ENCODE results near the gene ANO6.

The ANO6 gene

DNA sequence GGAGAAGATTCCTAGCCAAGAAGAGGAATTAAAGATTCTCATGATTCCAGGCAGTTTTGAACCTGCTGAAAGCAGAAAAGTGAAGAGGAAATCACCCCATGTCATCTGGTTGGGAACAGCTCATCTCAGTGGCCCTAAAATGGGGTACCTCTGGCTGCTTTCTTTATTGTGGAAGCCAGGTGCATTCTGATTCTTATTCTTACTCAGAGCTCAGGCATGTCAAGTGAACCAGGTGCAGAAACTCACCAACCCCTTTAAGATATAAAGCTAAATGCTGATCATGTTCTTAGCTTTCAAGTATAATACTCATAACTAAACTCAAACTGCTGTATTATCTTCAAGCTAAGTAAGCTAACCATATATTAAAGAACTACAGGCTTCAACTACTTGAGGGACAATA, 259.7 kb downstream of the ANO6 start:
- DNase-seq, result no peak

DNA sequence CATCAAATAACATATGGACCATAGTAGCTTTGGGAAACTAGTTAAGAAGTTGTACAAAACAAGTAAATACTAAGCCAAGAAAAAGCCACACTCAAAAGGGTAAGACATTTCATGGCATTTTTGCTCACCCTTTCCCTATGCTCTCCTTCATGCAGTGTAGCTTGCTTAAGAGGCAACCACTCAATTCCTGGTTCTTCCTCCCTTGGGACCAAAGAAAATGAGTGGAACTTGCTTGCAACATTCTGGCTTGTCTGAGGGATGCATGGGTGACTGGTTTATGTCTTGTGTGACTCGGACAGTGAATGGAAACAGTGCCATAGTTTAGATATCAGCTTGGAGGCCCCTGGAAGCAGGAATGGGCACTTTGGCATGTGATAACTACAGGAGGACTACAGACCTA, 261.6 kb downstream of the ANO6 start:
- DNase-seq, result no peak

DNA sequence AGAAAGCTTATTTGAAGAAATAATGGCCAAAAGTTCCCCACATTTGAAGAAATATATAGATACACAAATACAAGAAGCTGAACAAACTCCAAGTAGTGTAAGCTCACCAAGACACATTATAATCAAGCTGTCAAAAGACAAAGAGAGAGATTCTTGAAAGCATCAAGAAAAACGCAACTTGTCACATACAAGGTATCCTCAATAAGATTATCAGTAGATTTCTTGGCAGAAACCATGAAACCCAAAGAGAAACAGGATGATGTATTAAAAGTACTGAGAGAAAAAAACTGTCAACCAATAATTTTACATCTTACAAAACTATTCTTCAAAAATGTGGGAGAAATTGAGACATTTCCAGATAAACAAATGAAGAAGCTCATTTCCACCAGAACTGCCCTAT, 263.0 kb downstream of the ANO6 start:
- no peak for DNase-seq

DNA sequence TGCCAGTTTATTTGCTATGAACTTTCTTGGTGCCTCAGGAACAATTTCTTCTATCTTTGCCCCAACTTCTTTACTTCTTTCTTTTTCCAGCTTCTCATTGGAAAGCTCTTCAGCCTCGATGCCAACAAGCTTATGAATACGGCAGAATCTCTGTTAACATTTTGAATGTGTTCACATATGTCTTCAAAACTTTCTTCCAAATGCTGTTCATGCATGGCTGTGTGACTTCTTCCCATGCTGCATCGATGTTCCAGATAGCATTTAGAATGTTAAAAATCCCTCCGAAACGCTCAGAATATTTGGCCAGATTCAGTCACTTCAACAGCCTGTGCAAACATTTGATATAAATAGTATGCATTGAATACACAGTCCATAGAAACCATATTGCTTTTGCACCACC, 265.9 kb downstream of the ANO6 start:
- no peak for DNase-seq

DNA sequence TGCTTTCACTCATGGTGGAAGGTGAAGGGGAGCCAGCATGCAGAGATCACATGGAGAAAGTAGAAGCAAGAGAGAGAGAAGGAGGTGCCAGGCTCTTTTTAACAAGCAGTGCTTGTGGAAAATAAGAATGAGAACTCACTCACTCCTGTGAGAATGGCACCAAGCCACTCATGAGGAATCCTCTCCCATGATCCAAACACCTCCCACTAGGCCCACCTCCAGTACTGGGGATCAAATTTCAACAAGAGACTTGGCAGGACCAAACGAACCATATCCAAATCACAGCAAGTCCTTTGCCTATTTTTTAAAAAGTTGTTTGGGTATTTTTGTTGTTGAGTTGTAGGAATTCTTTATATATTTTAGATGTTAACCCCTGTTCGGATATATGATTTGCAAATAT, 267.7 kb downstream of the ANO6 start:
- no peak for DNase-seq
